ENCODE measurements around the gene BMPR2. TPM values are rescaled to one million over a fixed set of nuclear protein-coding genes. Genes with fewer than 3 reads are reported as not detected.

The BMPR2 gene
- total and polyA plus RNA-seq, 2 of the 8 experiments (the other 6 are each of a cell fraction or from before 2014, with no cell fraction given), result 5.5 to 19.8 TPM

DNA sequence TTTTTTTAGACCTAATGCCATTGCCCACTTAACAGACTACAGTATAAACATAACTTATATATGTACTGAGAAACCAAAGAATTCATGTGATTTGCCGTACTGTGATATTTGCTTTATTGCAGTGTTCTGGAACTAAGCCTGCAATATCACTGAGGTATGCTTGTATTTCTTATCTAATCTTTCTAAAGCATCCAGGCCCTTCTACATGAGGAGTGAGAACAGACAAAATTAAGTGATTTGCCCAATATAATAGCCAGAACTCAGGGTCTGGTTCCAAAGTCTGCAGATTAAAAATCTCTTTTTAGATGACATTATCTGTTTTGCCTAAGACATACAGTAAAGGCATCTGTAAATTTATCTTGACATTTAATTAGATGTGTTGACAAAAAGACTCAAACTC lies 41.9 kb downstream of the BMPR2 start:
- Histone ChIP-seq H3K4me2 (ENCODE audit: insufficient read depth in 1 of 2, low read depth in 2 of 2, low read length in 2 of 2) (peak overlapping the region in 1 of 2 experiments; percentile 9; a peak in 1 of 4 replicates), H3K27ac (ENCODE audit: low read depth, low read length) (no peak overlapping the region), H3K36me3 (ENCODE audit: control insufficient read depth in 2 of 4, insufficient read depth in 4 of 4, low read length in 3 of 4) (no peaks in the 10 kb centered on the region), H3K4ac (replicated peaks; ENCODE audit: insufficient read length, low read depth, low read length) (no peak overlapping the region), H3K79me2 (ENCODE audit: control insufficient read depth in 1 of 2, insufficient read depth in 2 of 2, low read length in 2 of 2) (peaks cover 0 to 37% of the 10 kb centered on the region in 2 experiments; a peak in 3 of 4 replicates), H2BK12ac (ENCODE audit: low read depth, low read length) (no peak overlapping the region), H3K18ac (ENCODE audit: extremely low read depth, low read length) (no peak overlapping the region), H3K4me3 (ENCODE audit: extremely low read depth in 1 of 4, insufficient read depth in 2 of 4, low read depth in 3 of 4, low read length in 4 of 4) (no peak overlapping the region), H3K23ac (ENCODE audit: insufficient read length) (no peak overlapping the region), H4K5ac (ENCODE audit: insufficient read length, low read depth, low read length) (no peak overlapping the region), H3K56ac (replicated peaks; ENCODE audit: insufficient read length, low read depth, low read length) (no peak overlapping the region), H4K8ac (ENCODE audit: extremely low read depth, insufficient read depth, low read length) (no peak overlapping the region), H3K23me2 (ENCODE audit: low read depth, low read length) (no peaks in the 10 kb centered on the region), H2AFZ (ENCODE audit: low read length) (no peak overlapping the region), H2BK120ac (replicated peaks; ENCODE audit: low read depth, low read length) (no peak overlapping the region), H3K79me1 (ENCODE audit: low read depth, low read length) (no peaks in the 10 kb centered on the region), H2BK5ac (ENCODE audit: low read depth, low read length) (no peak overlapping the region), H3K14ac (ENCODE audit: insufficient read length) (no peak overlapping the region), H4K20me1 (replicated peaks in 1 of 2; ENCODE audit: control insufficient read depth in 1 of 2, insufficient read depth in 2 of 2, low read length in 2 of 2) (peaks cover 0 to 1% of the 10 kb centered on the region in 2 experiments), H3K9me3 (ENCODE audit: insufficient read depth in 2 of 2, low read depth in 1 of 2, low read length in 1 of 2) (no peaks in the 10 kb centered on the region), H3K27me3 (replicated peaks in 1 of 4; ENCODE audit: control insufficient read depth in 3 of 4, extremely low read depth in 1 of 4, insufficient read depth in 3 of 4, low read length in 3 of 4) (no peaks in the 10 kb centered on the region), H3K4me1 (replicated peaks in 1 of 4; ENCODE audit: control insufficient read depth in 3 of 4, insufficient read depth in 4 of 4, low read length in 3 of 4) (peaks cover 0 to 5% (median 3%) of the 10 kb centered on the region in 4 experiments; a peak in 5 of 7 replicates), H2BK20ac (ENCODE audit: low read length) (no peak overlapping the region), H3K9ac (replicated peaks in 1 of 4; ENCODE audit: extremely low read depth in 1 of 4, low read depth in 3 of 4, low read length in 3 of 4) (no peak overlapping the region), H2BK15ac (ENCODE audit: low read length) (no peak overlapping the region), H4K91ac (replicated peaks; ENCODE audit: insufficient read length, low read length) (no peak overlapping the region), H2AK5ac (ENCODE audit: low read depth, low read length) (no peak overlapping the region)
- WGBS, 2 experiments (ENCODE audit: extremely low coverage in 1 of 2, insufficient coverage in 1 of 2, insufficient read length in 1 of 2, insufficient replicate concordance in 2 of 2, low coverage in 1 of 2, low lambda C conversion rate in 2 of 2, missing lambda C conversion rate in 1 of 2), result 88% methylated on average over 1 of the region's 1 CpG; no CpG with 5 or more reads in 1 of the 2 experiments
- ChIA-PET CTCF (ENCODE audit: partially characterized antibody) (no interaction called here), POLR2A (ENCODE audit: partially characterized antibody) (no interaction called here)
- FAIRE-seq, result no peak
- TF ChIP-seq RXRA (IDR thresholded peaks at IDR 0.05; ENCODE audit: insufficient read depth, low read depth, low read length) (no peak), SP2 (IDR thresholded peaks at IDR 0.05; ENCODE audit: low read length) (no peak), POLR2A (IDR thresholded peaks at IDR 0.05; ENCODE audit: control extremely low read depth in 1 of 2, low read depth in 2 of 2, low read length in 2 of 2) (no peak)
- DNase-seq (ENCODE audit: low read depth in 1 of 2, low spot score in 2 of 2), result no peak
